GM12892 (cell line): ENCODE data around the gene UBTD1.

Experiments
- POLR2A ChIP-seq: IDR thresholded peaks from 2 replicates; pipeline ENCODE4 v1.6.1; 2011; ENCODE audit warnings: low read depth, low read length, control low read depth
- POLR2AphosphoS5 ChIP-seq: IDR thresholded peaks from 2 replicates; pipeline ENCODE4 v1.6.1; 2011; ENCODE audit warnings: low read depth, low read length, control low read depth

GRCh38 chr10:97540669-97541500, 42.2 kb downstream of the UBTD1 start:
- TF ChIP-seq POLR2A (no peak), POLR2AphosphoS5 (no peak)
